A673 (cell line): ENCODE results near the gene UNKL. TPM values are rescaled to one million over a fixed set of nuclear protein-coding genes. Genes with fewer than 3 reads are reported as not detected.

Experiments used
- BruUV-seq: library from RNA; stranded (reverse); fragments of 400-500 nt; replicated peaks from 2 replicates; lab custom pipeline; 2021; lab: Mats Ljungman, UMichigan
- CTCF ChIA-PET: fragments of 300-600 bp; sonication (Branson Sonifier 250); formaldehyde crosslinking; loops from one replicate; lab custom pipeline; 2022; ENCODE audit warnings: antibody characterized with exemption; lab: Charles Lee
- POLR2A ChIA-PET: fragments of 300-600 bp; sonication (Branson Sonifier 250); formaldehyde crosslinking; loops from one replicate; lab custom pipeline; 2022; ENCODE audit warnings: antibody characterized with exemption; ENCODE audit not compliant: low non-redundant PET; lab: Charles Lee
- DNase-seq: peaks from one replicate; pipeline ENCODE4 v3.0.0-alpha.2; 2015; ENCODE audit warnings: low spot score
- H3K27ac ChIP-seq: fragments of 200-600 bp; sonication (generic); 2 replicates; pipeline ENCODE4 v1.5.1; 2016; ENCODE audit warnings: mixed run types, low read depth, mild to moderate bottlenecking, mixed read lengths, antibody characterized with exemption, low read length; ENCODE audit not compliant: poor library complexity, severe bottlenecking
- H3K27me3 ChIP-seq: fragments of 200-600 bp; sonication (generic); replicated peaks from 2 replicates; pipeline ENCODE4 v1.6.1; 2017; ENCODE audit warnings: mixed run types, low read depth, mild to moderate bottlenecking, mixed read lengths, antibody characterized with exemption, low read length; ENCODE audit not compliant: insufficient read depth, poor library complexity
- H3K36me3 ChIP-seq: fragments of 200-600 bp; sonication (generic); 2 replicates; pipeline ENCODE4 v1.6.1; 2016; ENCODE audit warnings: mixed run types, mild to moderate bottlenecking, mixed read lengths, antibody characterized with exemption, low read length; ENCODE audit not compliant: insufficient read depth, poor library complexity, severe bottlenecking
- H3K4me1 ChIP-seq: fragments of 200-600 bp; sonication (generic); 2 replicates; pipeline ENCODE4 v1.6.1; 2017; ENCODE audit warnings: mixed run types, mild to moderate bottlenecking, mixed read lengths, antibody characterized with exemption, low read length; ENCODE audit not compliant: insufficient read depth, poor library complexity, severe bottlenecking
- H3K4me3 ChIP-seq: fragments of 200-600 bp; sonication (generic); 2 replicates; pipeline ENCODE4 v1.5.1; 2016; ENCODE audit warnings: low read depth, mixed run types, mild to moderate bottlenecking, mixed read lengths, low read length; ENCODE audit not compliant: poor library complexity, severe bottlenecking
- H3K9me3 ChIP-seq: fragments of 200-600 bp; sonication (generic); 2 replicates; pipeline ENCODE4 v1.6.1; 2016; ENCODE audit warnings: mixed run types, low read depth, mild to moderate bottlenecking, mixed read lengths, antibody characterized with exemption, low read length; ENCODE audit not compliant: poor library complexity, severe bottlenecking
- EZH2 ChIP-seq: fragments of 200-600 bp; sonication (generic); IDR thresholded peaks from 2 replicates; pipeline ENCODE4 v1.6.1; 2017; ENCODE audit warnings: borderline replicate concordance, low read depth, mild to moderate bottlenecking, mixed read lengths, antibody characterized with exemption, low read length; ENCODE audit not compliant: poor library complexity, severe bottlenecking
- intact Hi-C: fragments of 100-400 bp; cut with micrococcal nuclease; formaldehyde crosslinking; loops from one replicate; pipeline ENCODE4 v1.10.0; 2022; ENCODE audit not compliant: unreplicated experiment
- total RNA-seq: library from RNA; stranded (reverse); gene quantifications from 2 replicates; pipeline ENCODE4 v1.2.3, GENCODE V29; 2021
- TF ChIP-seq, protein P1 (sequence below): fragments of 300-800, 200-600 bp; sonication (generic); conservative IDR thresholded peaks from 2 replicates; pipeline ENCODE4 v1.5.1; 2017; ENCODE audit warnings: low read depth, mild to moderate bottlenecking, antibody characterized with exemption, low read length, moderate library complexity, mixed read lengths

UNKL gene
- total RNA-seq, 1 experiment from 2014 or later = 88.5 TPM

DNA sequence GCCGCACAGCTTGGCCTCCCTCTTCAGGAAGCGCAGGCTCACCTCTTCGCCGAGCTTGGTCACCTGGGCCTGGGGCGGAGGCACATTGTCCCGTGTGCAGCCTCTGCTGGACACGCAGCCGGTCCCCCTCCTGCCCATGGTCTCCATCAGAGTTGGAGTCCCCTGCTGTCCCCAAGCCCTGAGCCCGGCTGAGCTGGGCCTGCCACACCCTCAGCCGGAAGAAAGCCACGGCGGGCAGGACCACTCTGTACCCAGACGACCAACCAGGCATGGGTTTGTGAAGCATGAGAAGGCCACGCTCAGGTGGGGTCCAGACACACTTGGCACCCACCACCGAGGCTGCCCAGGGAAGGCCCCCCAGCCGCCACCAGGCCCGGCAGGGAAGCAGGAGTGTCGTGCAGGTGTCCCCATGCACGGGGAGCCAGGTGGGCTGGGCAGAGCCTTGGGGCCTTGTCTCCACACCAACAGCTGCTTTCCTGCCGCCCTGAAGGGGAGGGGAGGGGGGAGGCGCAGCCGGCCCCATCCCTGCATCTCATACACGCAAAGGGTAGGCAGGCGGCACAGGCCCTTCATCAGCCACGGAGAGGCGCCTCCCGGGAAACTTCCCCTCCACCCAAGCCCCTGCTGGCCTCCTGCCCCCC lies 24.7 kb upstream of the UNKL start:
- Histone ChIP-seq H3K9me3 (no peaks in the 10 kb centered on the region), H3K4me1 (no peaks in the 10 kb centered on the region), H3K27ac (no peak overlapping the region), H3K4me3 (no peak overlapping the region), H3K36me3 (no peaks in the 10 kb centered on the region), H3K27me3 (no peaks in the 10 kb centered on the region)
- no TSS peak for BruUV-seq
- TF ChIP-seq EZH2 = no peak
- TF ChIP-seq, protein P1, sequence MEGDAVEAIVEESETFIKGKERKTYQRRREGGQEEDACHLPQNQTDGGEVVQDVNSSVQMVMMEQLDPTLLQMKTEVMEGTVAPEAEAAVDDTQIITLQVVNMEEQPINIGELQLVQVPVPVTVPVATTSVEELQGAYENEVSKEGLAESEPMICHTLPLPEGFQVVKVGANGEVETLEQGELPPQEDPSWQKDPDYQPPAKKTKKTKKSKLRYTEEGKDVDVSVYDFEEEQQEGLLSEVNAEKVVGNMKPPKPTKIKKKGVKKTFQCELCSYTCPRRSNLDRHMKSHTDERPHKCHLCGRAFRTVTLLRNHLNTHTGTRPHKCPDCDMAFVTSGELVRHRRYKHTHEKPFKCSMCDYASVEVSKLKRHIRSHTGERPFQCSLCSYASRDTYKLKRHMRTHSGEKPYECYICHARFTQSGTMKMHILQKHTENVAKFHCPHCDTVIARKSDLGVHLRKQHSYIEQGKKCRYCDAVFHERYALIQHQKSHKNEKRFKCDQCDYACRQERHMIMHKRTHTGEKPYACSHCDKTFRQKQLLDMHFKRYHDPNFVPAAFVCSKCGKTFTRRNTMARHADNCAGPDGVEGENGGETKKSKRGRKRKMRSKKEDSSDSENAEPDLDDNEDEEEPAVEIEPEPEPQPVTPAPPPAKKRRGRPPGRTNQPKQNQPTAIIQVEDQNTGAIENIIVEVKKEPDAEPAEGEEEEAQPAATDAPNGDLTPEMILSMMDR = no peak
- CTCF ChIA-PET = no interaction called here
- no peak for DNase-seq
- POLR2A ChIA-PET = interaction anchor here (0.7 kb wide), 1 partner anchor 18 kb away, joined by 3 read pairs; the partner anchor contains the start of gene UQCC4
- intact Hi-C loops = no loop called here

DNA sequence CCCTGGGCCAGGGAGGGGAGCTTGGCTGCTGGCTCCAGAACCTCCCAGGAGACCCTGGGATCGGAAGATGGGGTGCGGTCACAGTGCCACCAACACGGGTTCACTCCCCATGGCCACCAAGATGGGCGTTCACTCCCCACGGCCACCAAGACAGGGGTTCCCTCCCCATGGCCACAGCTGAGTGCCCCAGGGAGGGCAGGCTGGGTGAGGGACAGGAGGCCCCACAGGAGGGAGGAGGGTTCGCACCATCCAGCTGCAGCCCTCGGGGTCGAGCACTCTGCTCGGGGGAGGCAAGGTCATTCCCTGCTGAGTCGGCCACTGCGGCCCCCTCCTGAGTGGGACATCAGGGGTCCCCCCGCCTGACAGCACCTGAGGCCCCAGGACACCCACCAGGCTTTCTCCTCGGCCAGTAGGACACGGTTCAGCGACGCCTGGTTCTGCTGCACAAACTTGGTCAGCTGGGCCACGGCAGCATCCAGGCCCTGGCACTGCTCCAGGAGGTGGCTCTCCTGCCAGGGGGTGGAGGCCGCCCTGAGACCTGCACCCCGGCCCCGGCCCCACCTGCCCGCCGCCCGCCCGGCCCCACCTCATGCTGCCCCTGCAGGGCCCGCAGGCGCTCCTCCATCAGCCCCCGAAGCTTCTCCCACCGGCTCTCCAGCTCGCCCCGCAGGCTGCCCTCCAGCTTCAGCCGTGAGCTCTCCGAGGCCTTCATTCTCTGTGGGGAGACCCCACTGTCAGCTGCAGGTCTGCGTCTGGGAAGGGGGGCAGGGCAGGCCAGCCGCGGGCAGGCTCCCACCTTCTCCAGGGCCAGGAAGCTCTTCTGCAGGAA lies 23.9 kb upstream of the UNKL start:
- TF ChIP-seq, protein P1 = no peak
- TF ChIP-seq EZH2 = no peak
- no peaks in the 10 kb centered on the region for H3K4me1 ChIP-seq
- no peak for DNase-seq
- ChIA-PET CTCF (no interaction called here), POLR2A (interaction anchor here (0.7 kb wide), 1 partner anchor 18 kb away, joined by 3 read pairs; the partner anchor contains the start of gene UQCC4)
- H3K36me3 ChIP-seq = no peaks in the 10 kb centered on the region
- BruUV-seq = no TSS peak
- intact Hi-C loops = no loop called here
- H3K27me3 ChIP-seq = no peaks in the 10 kb centered on the region
- H3K4me3 ChIP-seq = no peak overlapping the region
- no peak overlapping the region for H3K27ac ChIP-seq
- H3K9me3 ChIP-seq = no peaks in the 10 kb centered on the region

DNA sequence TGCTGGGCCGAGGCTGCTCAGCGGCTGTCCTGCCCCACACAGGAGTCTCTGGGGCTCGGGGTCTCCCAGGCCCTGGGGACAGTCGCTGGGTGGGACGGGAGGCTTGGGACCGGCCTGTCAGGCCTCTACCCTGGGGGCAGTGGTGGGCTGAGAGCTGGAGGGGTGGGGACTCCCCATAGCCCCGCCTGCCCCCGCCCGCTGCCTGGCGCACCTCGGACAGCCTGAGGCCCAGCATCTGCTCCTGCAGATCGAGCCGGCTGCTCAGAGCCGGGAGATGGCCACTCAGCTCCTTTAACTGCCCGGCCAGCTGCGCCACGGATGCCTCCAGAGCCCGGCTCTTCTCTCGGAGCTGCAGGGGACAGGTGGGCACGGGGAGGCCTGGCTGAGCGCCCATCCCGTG lies 23.1 kb upstream of the UNKL start:
- ChIA-PET POLR2A (no interaction called here), CTCF (no interaction called here)
- TF ChIP-seq EZH2 = no peak
- TF ChIP-seq, protein P1 = no peak
- DNase-seq = no peak
- Histone ChIP-seq H3K27ac (no peak overlapping the region), H3K4me1 (no peaks in the 10 kb centered on the region), H3K4me3 (no peak overlapping the region), H3K9me3 (no peaks in the 10 kb centered on the region), H3K27me3 (no peaks in the 10 kb centered on the region), H3K36me3 (no peaks in the 10 kb centered on the region)
- BruUV-seq = no TSS peak
- intact Hi-C loops = no loop called here
